Kidney (tissue), 14 donors: ENCODE results near the gene MAML2. TPM values are rescaled to one million over a fixed set of nuclear protein-coding genes. Genes with fewer than 3 reads are reported as not detected.

ENCODE experiments used
- DNase-seq, 5 donors: peaks; one replicate each; pipeline ENCODE4 v3.0.0-alpha.2; 2013 to 2020
- FAIRE-seq: peaks from 2 replicates; lab custom pipeline; 2012; peaks lifted over from hg19 to GRCh38; lab: Jason Lieb, UNC
- H3K27ac ChIP-seq, 2 donors: one replicate each; pipeline ENCODE4 v1.7.0; 2013; ENCODE audit warnings: low read depth in 2 of 2, low read length in 2 of 2, inconsistent platforms in 1 of 2
- H3K27me3 ChIP-seq: one replicate; pipeline ENCODE4 v1.7.1; 2013; ENCODE audit warnings: low read length, inconsistent platforms; ENCODE audit not compliant: control insufficient read depth, insufficient read depth
- H3K36me3 ChIP-seq, 3 donors: one replicate each; pipeline versions ENCODE4 v1.7.0 to v1.7.1; 2013; ENCODE audit warnings: low read length in 3 of 3, control low read depth in 1 of 3, inconsistent platforms in 1 of 3; ENCODE audit not compliant: insufficient read depth in 3 of 3, control insufficient read depth in 2 of 3
- H3K4me1 ChIP-seq, 3 donors: one replicate each; pipeline versions ENCODE4 v1.7.0 to v1.7.1; 2013; ENCODE audit warnings: low read length in 3 of 3, inconsistent platforms in 1 of 3, low read depth in 1 of 3; ENCODE audit not compliant: control insufficient read depth in 2 of 3, insufficient read depth in 2 of 3
- H3K4me3 ChIP-seq, 3 donors: one replicate each; pipeline versions ENCODE4 v1.7.0 to v1.8.1; 2013; ENCODE audit warnings: low read length in 3 of 3, control low read depth in 1 of 3, inconsistent platforms in 1 of 3
- H3K9ac ChIP-seq, 3 donors: one replicate each; pipeline versions ENCODE4 v1.7.0 to v1.7.1; 2013; ENCODE audit warnings: low read length in 3 of 3, control low read depth in 1 of 3, inconsistent platforms in 1 of 3
- H3K9me3 ChIP-seq, 3 donors: one replicate each; pipeline versions ENCODE4 v1.7.0 to v1.7.1; 2013; ENCODE audit warnings: low read length in 3 of 3, control low read depth in 1 of 3, inconsistent platforms in 1 of 3; ENCODE audit not compliant: control insufficient read depth in 2 of 3, insufficient read depth in 1 of 3
- intact Hi-C: fragments of 100-400 bp; cut with DNase I; formaldehyde crosslinking; loops from one replicate; pipeline ENCODE4 v1.11.1; 2022
- polyA plus RNA-seq: library from polyadenylated mRNA; stranded (reverse); fragments of 350-450 nt; fragmentation: Illumina TruSeq; extraction: RNeasy Lipid Tissue Mini Kit (QIAGEN cat#74804); gene quantifications from one replicate; pipeline ENCODE4 v1.2.3, GENCODE V29; 2014; ENCODE audit warnings: low read depth, low replicate concordance; ENCODE audit not compliant: insufficient read depth
- total RNA-seq: library from RNA; stranded (reverse); fragmentation: NEBNext Ultra II Directional; extraction: Animal tissue kit (Norgen Biotek cat#: 25700); gene quantifications from one replicate; pipeline ENCODE4 v1.2.1, GENCODE V29; 2021
- TF ChIP-seq, protein P1 (sequence below): IDR thresholded peaks from 3 replicates; pipeline ENCODE4 v1.5.1; 2012; ENCODE audit warnings: mild to moderate bottlenecking, moderate library complexity, borderline replicate concordance; ENCODE audit not compliant: insufficient read depth; ENCODE audit errors: extremely low read depth
- donor health status: control.
- donor health status: control.
- donor health status: control.
- donor health status: control.
- donor health status: control.
- donor health status: DM: yes; HTN: yes; CAD: no.
- donor health status: Normal renal cell carcinoma (clear cell type).

Gene MAML2
- total and polyA plus RNA-seq, 2 donors from 2014 or later: 4.9 to 32.3 TPM

DNA sequence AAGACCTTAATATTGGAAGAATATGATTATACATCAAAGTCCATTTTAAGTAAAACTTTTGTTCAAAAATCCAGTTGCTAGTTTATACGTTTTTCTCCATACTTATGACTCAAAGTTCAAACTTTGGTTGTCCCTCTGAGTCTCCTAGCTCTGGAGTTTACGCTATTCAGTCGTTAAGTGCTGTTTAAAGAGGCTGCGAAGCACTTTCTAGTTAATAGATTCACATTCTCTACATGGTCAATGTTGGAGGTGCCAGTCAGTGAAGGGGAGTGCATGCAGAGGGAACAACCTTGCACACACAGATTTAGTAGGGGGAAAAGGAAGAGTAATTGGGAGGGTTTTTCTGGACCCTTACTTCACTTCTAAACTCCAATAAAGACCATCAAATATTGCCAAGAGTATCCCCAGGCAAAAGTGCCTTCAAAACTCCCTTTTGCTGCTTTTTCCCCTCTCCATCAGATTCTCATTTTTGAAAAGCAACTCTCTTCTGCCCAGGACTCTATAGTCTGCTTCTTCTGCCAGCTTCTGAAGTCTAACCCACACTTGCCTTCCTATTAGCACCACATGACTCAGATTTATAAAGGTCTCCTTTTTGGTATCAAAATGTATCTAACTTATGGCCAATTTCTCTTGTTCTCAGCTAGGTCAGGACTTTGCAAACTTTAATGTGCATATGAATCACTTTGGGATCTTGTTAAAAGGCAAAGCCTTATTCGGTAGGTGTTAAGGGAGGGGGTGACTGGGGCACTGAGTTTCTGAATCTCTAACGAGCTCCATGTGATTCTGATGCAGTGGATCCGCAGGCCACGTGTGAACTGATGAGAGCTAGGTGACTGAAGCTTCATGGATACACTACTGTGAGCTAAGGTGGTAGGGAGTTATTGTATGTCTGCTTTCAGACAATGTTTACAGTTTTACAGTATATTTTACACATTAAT is 322.9 kb downstream of the MAML2 start:
- no peaks in the 10 kb centered on the region for H3K36me3 ChIP-seq
- H3K27ac ChIP-seq: no peak overlapping the region
- intact Hi-C loops: no loop called here
- no peaks in the 10 kb centered on the region for H3K27me3 ChIP-seq
- no peaks in the 10 kb centered on the region for H3K9me3 ChIP-seq
- H3K9ac ChIP-seq: no peak overlapping the region
- H3K4me1 ChIP-seq: peaks cover 0 to 4% (median 0%) of the 10 kb centered on the region in 3 donors
- TF ChIP-seq, protein P1, sequence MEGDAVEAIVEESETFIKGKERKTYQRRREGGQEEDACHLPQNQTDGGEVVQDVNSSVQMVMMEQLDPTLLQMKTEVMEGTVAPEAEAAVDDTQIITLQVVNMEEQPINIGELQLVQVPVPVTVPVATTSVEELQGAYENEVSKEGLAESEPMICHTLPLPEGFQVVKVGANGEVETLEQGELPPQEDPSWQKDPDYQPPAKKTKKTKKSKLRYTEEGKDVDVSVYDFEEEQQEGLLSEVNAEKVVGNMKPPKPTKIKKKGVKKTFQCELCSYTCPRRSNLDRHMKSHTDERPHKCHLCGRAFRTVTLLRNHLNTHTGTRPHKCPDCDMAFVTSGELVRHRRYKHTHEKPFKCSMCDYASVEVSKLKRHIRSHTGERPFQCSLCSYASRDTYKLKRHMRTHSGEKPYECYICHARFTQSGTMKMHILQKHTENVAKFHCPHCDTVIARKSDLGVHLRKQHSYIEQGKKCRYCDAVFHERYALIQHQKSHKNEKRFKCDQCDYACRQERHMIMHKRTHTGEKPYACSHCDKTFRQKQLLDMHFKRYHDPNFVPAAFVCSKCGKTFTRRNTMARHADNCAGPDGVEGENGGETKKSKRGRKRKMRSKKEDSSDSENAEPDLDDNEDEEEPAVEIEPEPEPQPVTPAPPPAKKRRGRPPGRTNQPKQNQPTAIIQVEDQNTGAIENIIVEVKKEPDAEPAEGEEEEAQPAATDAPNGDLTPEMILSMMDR: no peak
- FAIRE-seq: no peak
- DNase-seq: no peak
- no peak overlapping the region for H3K4me3 ChIP-seq

- H3K9ac ChIP-seq: no peak overlapping the region
- TF ChIP-seq, protein P1: no peak
- no peaks in the 10 kb centered on the region for H3K9me3 ChIP-seq
- FAIRE-seq (no peak), DNase-seq (no peak)
- peaks cover 0 to 4% (median 0%) of the 10 kb centered on the region in 3 donors for H3K4me1 ChIP-seq
- no peak overlapping the region for H3K4me3 ChIP-seq
- H3K36me3 ChIP-seq: no peaks in the 10 kb centered on the region
- intact Hi-C loops: no loop called here
- H3K27me3 ChIP-seq: no peaks in the 10 kb centered on the region
- no peak overlapping the region for H3K27ac ChIP-seq
These were observed 323.7 kb downstream of the MAML2 start for GRCh38 chr11:96019281-96019680.

- intact Hi-C loops: no loop called here
- no peak overlapping the region for H3K27ac ChIP-seq
- TF ChIP-seq, protein P1: no peak
These were observed 325.1 kb downstream of the MAML2 start for GRCh38 chr11:96017856-96018255.

More at GRCh38 chr11:96017856-96018255, 325.1 kb downstream of the MAML2 start:
- Histone ChIP-seq H3K9me3 (no peaks in the 10 kb centered on the region), H3K4me3 (no peak overlapping the region), H3K9ac (no peak overlapping the region), H3K27me3 (no peaks in the 10 kb centered on the region), H3K36me3 (no peaks in the 10 kb centered on the region), H3K4me1 (peaks cover 0 to 10% (median 5%) of the 10 kb centered on the region in 3 donors)
- FAIRE-seq (no peak), DNase-seq (no peak)
